GM18508 (cell line): ENCODE data around the gene ADAMTS10.
"Not testable (repeated sequence)": the region's sequence is repeated elsewhere in the genome, so short reads cannot be mapped to it uniquely, and the experiment has no call there.

Source experiments
- ATAC-seq: cut with Tn5 transposase; IDR thresholded peaks from one replicate; pipeline ENCODE4 v1.9.1; 2021; ENCODE audit warnings: moderate number of reproducible peaks; ENCODE audit not compliant: insufficient read depth, unreplicated experiment

The ADAMTS10 gene

GRCh38 chr19:8610041-8610935 is at the start of gene ADAMTS10:
ADAMTS10 (minus strand) TSS chr19:8610715; CDS start chr19:8605710, 5,005 bp downstream.
- ATAC-seq, result no peak

- no peak for ATAC-seq
Measured at GRCh38 chr19:8659905-8660304, 49.4 kb upstream of the ADAMTS10 start.

GRCh38 chr19:8657869-8658268 is 47.4 kb upstream of the ADAMTS10 start:
- no peak for ATAC-seq

- ATAC-seq, result no peak
Measured at GRCh38 chr19:8655340-8655709, 44.8 kb upstream of the ADAMTS10 start.

- no peak for ATAC-seq
Measured at GRCh38 chr19:8654591-8655339, 44.2 kb upstream of the ADAMTS10 start.

GRCh38 chr19:8648240-8648639 is 37.7 kb upstream of the ADAMTS10 start:
- no peak for ATAC-seq

GRCh38 chr19:8643860-8644653 is 33.5 kb upstream of the ADAMTS10 start:
- ATAC-seq, result no peak

- ATAC-seq, result no peak
Measured at GRCh38 chr19:8642561-8642960, 32.0 kb upstream of the ADAMTS10 start.

- no peak for ATAC-seq
Measured at GRCh38 chr19:8641908-8642547, 31.5 kb upstream of the ADAMTS10 start.

- ATAC-seq, result no peak
Measured at GRCh38 chr19:8641221-8641907, 30.8 kb upstream of the ADAMTS10 start.

- no peak for ATAC-seq
Measured at GRCh38 chr19:8640402-8641004, 30.0 kb upstream of the ADAMTS10 start.

- ATAC-seq, result no peak
Measured at GRCh38 chr19:8639821-8640401, 29.4 kb upstream of the ADAMTS10 start.

- ATAC-seq, result no peak
Measured at GRCh38 chr19:8638078-8638619, 27.6 kb upstream of the ADAMTS10 start.

GRCh38 chr19:8637070-8637469 is 26.6 kb upstream of the ADAMTS10 start:
- not testable (repeated sequence) for ATAC-seq

- ATAC-seq, result no peak
Measured at GRCh38 chr19:8635422-8635821, 24.9 kb upstream of the ADAMTS10 start.

GRCh38 chr19:8631425-8631819 is 20.9 kb upstream of the ADAMTS10 start:
- ATAC-seq, result no peak

- ATAC-seq, result no peak
Measured at GRCh38 chr19:8630796-8631424, 20.4 kb upstream of the ADAMTS10 start.

GRCh38 chr19:8629996-8630683 is 19.6 kb upstream of the ADAMTS10 start, which contains the start of gene NFILZ:
NFILZ (plus strand) TSS chr19:8630633; CDS start chr19:8676766, 46,133 bp downstream.
- ATAC-seq, result no peak
